Keratinocyte (primary cell): ENCODE measurements around the gene FGF2.

Source experiments
- EZH2 ChIP-seq: IDR thresholded peaks from one replicate; pipeline ENCODE4 v1.6.1; 2012; ENCODE audit warnings: inconsistent platforms, mild to moderate bottlenecking, low read length, moderate library complexity
- TF ChIP-seq, protein P1 (sequence below), 3 experiments: IDR thresholded peaks in 1 of 3; conservative IDR thresholded peaks in 1 of 3; optimal IDR thresholded peaks in 1 of 3; 2 replicates in 2 of 3; 3 replicates in 1 of 3; pipeline versions ENCODE3 to v1.5.1; 2011; ENCODE audit warnings: low read length in 3 of 3, mild to moderate bottlenecking in 3 of 3, moderate library complexity in 2 of 3, control low read depth in 1 of 3, inconsistent platforms in 1 of 3; ENCODE audit not compliant: insufficient read depth in 2 of 3; ENCODE audit errors: extremely low read depth in 1 of 3

DNA sequence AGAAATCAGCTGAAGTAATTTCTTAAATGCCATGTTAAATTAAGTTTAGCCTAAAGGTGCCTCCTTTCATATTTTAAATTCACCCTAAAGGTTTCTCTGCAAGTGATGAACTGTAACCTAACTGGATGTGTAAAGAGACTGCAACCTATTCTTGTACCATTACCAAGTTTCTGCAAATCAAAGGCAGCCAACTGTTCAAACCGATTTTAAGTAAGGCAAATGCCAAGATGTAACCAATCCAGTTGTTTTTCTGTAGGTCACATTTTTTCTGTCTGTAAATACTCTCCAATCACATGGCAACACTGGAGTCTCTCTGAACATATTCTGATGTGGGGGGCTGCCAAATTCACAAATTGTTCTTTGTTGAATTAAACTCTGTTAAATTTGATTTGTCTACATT lies 42.4 kb upstream of the FGF2 start:
- TF ChIP-seq, protein P1, sequence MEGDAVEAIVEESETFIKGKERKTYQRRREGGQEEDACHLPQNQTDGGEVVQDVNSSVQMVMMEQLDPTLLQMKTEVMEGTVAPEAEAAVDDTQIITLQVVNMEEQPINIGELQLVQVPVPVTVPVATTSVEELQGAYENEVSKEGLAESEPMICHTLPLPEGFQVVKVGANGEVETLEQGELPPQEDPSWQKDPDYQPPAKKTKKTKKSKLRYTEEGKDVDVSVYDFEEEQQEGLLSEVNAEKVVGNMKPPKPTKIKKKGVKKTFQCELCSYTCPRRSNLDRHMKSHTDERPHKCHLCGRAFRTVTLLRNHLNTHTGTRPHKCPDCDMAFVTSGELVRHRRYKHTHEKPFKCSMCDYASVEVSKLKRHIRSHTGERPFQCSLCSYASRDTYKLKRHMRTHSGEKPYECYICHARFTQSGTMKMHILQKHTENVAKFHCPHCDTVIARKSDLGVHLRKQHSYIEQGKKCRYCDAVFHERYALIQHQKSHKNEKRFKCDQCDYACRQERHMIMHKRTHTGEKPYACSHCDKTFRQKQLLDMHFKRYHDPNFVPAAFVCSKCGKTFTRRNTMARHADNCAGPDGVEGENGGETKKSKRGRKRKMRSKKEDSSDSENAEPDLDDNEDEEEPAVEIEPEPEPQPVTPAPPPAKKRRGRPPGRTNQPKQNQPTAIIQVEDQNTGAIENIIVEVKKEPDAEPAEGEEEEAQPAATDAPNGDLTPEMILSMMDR (optimal IDR thresholded peaks at IDR 0.05 in 1 of 3, IDR thresholded peaks at IDR 0.05 in 1 of 3, conservative IDR thresholded peaks at IDR 0.05 in 1 of 3; ENCODE audit: extremely low read depth in 1 of 3, insufficient read depth in 2 of 3, low read length in 3 of 3): no peak
- TF ChIP-seq EZH2: no peak
